Endothelial cell (in vitro differentiated cells): ENCODE results near the gene RRP15. TPM values are rescaled to one million over a fixed set of nuclear protein-coding genes. Genes with fewer than 3 reads are reported as not detected.

Experiments used
- DNase-seq: peaks from one replicate; pipeline ENCODE4 v3.0.0; 2021; ENCODE audit warnings: low spot score
- H3K27ac Mint-ChIP-seq: one replicate; pipeline ENCODE4 v1.8.0; 2021; ENCODE audit warnings: mixed read lengths, inconsistent platforms; ENCODE audit not compliant: unreplicated experiment
- H3K27me3 Mint-ChIP-seq: one replicate; pipeline ENCODE4 v1.8.0; 2021; ENCODE audit warnings: mild to moderate bottlenecking, moderate library complexity, mixed read lengths, inconsistent platforms; ENCODE audit not compliant: unreplicated experiment
- H3K36me3 Mint-ChIP-seq: one replicate; pipeline ENCODE4 v1.8.0; 2021; ENCODE audit warnings: mild to moderate bottlenecking, low read depth, mixed read lengths, inconsistent platforms; ENCODE audit not compliant: unreplicated experiment
- H3K4me1 Mint-ChIP-seq: one replicate; pipeline ENCODE4 v1.8.0; 2021; ENCODE audit warnings: mild to moderate bottlenecking, mixed read lengths, inconsistent platforms; ENCODE audit not compliant: unreplicated experiment
- H3K4me3 Mint-ChIP-seq: one replicate; pipeline ENCODE4 v1.8.0; 2021; ENCODE audit warnings: mild to moderate bottlenecking, mixed read lengths, inconsistent platforms; ENCODE audit not compliant: unreplicated experiment
- H3K9me3 Mint-ChIP-seq: one replicate; pipeline ENCODE4 v1.8.0; 2021; ENCODE audit warnings: mixed read lengths, inconsistent platforms; ENCODE audit not compliant: unreplicated experiment
- total RNA-seq: library from RNA; stranded (reverse); fragmentation: NEBNext Ultra II Directional; extraction: Animal tissue kit (Norgen Biotek cat#: 25700); gene quantifications from one replicate; pipeline ENCODE4 v1.2.1, GENCODE V29; 2021; ENCODE audit not compliant: unreplicated experiment
- TF ChIP-seq, protein P1 (sequence below): fragments of 200-600 bp; sonication (generic); IDR thresholded peaks from one replicate; pipeline ENCODE4 v1.5.0; 2021; ENCODE audit warnings: antibody characterized with exemption; ENCODE audit not compliant: unreplicated experiment

Gene RRP15
- total RNA-seq, 1 donor from 2014 or later: 11.7 TPM

DNA sequence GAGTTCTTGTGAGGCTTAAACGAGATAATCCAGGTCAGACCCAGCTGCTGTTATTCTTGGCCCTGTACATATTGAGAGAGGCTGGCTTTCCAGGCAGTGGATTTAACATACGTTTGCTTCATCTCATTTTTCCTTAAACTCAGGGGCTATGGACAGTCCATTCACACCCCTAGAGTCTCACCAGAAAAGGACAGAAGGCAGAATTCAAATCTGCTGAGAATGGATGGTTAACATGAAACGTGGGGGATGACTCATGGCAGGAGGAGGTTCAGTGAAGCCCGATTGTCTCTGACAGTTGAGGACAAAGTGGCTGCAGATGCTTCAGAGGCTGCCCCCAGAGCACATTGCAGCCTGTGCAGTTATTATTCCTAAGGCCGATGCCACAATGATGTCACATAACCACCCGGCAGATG lies 99.5 kb downstream of the RRP15 start:
- Mint-ChIP-seq H3K27ac (no peak overlapping the region), H3K4me3 (no peak overlapping the region), H3K4me1 (no peaks in the 10 kb centered on the region), H3K9me3 (no peaks in the 10 kb centered on the region), H3K27me3 (peaks cover 3% of the 10 kb centered on the region), H3K36me3 (no peaks in the 10 kb centered on the region)
- no peak for DNase-seq
- TF ChIP-seq, protein P1, sequence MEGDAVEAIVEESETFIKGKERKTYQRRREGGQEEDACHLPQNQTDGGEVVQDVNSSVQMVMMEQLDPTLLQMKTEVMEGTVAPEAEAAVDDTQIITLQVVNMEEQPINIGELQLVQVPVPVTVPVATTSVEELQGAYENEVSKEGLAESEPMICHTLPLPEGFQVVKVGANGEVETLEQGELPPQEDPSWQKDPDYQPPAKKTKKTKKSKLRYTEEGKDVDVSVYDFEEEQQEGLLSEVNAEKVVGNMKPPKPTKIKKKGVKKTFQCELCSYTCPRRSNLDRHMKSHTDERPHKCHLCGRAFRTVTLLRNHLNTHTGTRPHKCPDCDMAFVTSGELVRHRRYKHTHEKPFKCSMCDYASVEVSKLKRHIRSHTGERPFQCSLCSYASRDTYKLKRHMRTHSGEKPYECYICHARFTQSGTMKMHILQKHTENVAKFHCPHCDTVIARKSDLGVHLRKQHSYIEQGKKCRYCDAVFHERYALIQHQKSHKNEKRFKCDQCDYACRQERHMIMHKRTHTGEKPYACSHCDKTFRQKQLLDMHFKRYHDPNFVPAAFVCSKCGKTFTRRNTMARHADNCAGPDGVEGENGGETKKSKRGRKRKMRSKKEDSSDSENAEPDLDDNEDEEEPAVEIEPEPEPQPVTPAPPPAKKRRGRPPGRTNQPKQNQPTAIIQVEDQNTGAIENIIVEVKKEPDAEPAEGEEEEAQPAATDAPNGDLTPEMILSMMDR: no peak

Other genes starting within 250 kb of the RRP15 start
- 0.62 TPM for gene TGFB2, start 60.0 kb downstream of the RRP15 start, total RNA-seq